ENCODE results near the gene KIFAP3.

GRCh38 chr1:169892176-169892926 lies 182.1 kb downstream of the KIFAP3 start:
- TF ChIP-seq POLR2AphosphoS5 (IDR thresholded peaks at IDR 0.05; ENCODE audit: borderline replicate concordance, low read depth, low read length) = no peak
- TF ChIP-seq EZH2 (IDR thresholded peaks at IDR 0.05) = no peak
- no peak for TF ChIP-seq FOXP2 (optimal IDR thresholded peaks at IDR 0.05; ENCODE audit: control extremely low read depth, extremely low read length, insufficient read depth)
